Amniotic stem cell (primary cell): ENCODE results near the gene SAT2.
A peak's percentile ranks its signal among the peaks of the same experiment; 100 is the strongest.
"Not testable (repeated sequence)": the region's sequence is repeated elsewhere in the genome, so short reads cannot be mapped to it uniquely, and the experiment has no call there.

Experiments
- DNase-seq: peaks from one replicate; lab custom pipeline; 2025; lab: John Stamatoyannopoulos, UW

Gene SAT2

GRCh38 chr17:7633093-7633492 lies 5.5 kb upstream of the SAT2 start:
- DNase-seq = no peak

GRCh38 chr17:7632492-7632894 lies 4.9 kb upstream of the SAT2 start:
- DNase-seq = no peak

DNA sequence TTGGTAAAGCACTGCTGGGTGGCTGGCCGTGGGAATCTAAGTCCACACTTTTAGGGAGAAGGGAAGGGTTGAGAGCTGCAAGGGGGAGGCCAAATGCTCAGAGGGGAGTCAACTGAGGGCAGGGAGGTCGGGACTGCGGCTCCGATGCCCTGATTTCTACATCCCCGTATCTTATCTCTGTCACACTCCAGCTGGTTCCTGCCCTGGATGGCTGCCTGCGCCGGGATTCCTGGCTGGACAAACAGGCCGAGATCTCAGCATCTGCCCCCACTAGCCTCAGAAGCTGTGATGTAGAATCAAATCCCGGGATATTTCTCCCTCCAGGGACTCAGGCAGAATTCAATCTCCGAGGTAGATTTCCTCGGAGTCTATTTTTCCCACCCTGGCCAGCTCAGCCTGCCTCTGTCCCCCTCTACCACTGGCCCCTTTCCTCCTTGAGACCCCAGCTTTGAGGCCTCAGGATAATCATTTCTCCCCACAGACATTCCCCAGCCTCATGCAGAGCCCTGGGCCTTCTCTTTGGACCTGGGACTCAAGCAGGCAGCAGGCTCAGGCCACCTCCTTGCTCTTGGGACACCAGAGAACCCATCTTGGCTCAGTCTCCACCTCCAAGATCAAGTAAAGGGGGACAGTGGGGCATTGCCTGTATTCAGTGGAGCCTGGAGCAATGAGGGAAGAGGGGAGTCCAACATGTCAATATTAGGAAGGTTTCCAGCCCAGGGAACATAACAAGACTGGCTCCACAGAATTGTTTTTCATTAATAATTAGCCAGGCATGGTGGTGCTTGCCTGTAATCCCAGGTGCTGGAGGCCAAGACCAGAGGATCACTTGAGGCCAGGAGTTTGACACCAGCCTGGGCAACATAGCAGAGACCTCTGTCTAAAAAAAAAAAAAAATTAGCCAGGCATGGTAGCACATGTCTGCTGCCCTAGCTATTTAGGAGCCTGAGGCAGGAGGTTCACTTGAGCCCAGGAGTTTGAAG lies 4.1 kb upstream of the SAT2 start:
- DNase-seq = no peak

DNA sequence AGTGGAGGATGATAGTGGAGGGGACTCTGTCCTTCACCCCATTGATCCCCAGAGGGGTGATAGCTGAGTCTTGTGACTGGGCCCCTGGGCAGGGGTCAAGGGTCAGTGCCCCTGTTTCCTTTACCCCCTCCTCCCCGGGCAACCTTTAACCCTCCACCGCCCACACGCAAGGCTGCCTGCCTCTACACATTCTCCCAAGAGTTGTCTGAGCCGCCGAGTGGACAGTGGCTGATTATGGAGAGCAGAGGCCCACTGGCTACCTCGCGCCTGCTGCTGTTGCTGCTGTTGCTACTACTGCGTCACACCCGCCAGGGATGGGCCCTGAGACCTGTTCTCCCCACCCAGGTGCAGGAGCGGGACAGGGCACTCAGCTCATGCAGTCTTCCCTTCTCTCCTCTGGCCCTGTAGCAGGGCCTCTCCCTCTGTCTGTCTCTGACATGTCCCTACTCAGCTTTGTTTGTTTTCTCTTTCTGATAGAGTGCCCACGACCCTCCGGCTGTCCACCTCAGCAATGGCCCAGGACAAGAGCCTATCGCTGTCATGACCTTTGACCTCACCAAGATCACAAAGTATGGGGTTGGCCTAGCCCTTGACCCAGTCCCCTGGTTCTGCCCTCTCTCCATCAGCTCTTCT lies 2.4 kb upstream of the SAT2 start, which contains the start of gene SHBG:
SHBG (plus strand) TSS at position 197 of the 633 bp plus-strand sequence; CDS start at position 235, 38 bp downstream.
- no peak for DNase-seq

- no peak for DNase-seq
Observed at GRCh38 chr17:7626956-7627249, 718 bp downstream of the SAT2 start.

DNA sequence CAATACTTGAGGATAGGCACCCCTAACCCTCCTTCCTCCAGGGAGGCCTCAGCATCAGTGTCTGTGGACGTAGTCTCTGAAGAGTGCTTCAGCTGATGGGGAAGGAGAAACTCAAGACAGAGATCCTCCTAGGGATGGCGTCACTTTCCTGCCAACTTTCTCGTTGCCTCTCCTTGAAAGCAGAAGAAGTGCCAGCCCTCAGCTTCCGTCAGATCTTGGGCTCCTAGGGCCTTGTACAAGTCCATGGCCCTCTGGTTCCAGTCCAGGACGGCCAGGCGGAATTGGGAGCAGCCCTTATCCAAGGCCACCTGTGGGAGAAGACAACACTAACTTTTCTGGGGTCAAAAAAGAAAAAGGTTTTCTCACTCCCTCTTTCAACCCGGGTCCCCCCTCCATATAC lies 1.3 kb downstream of the SAT2 start:
- DNase-seq = no peak

- DNase-seq = not testable (repeated sequence)
Observed at GRCh38 chr17:7625749-7626148, 1.9 kb downstream of the SAT2 start.

DNA sequence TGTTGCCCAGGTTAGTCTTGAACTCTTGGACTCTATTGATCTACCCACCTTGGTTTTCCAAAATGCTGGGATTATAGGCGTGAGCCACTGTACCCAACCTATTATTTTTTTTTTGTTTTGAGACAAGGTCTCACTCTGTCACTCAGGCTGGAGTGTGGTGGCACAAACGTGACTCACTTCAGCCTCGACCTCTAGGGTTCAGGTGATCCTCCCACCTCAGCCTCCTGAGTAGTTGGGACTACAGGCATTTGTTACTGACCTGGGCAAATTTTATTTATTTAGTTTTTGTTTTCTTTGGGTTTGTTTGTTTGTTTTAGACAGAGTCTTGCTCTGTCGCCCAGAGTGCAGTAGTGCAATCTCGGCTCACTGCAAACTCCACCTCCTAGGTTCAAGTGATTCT lies 4.0 kb downstream of the SAT2 start:
- DNase-seq = no peak

GRCh38 chr17:7620835-7621234 lies 6.8 kb downstream of the SAT2 start:
- DNase-seq = no peak

- no peak for DNase-seq
Observed at GRCh38 chr17:7618608-7619007, 9.0 kb downstream of the SAT2 start.

DNA sequence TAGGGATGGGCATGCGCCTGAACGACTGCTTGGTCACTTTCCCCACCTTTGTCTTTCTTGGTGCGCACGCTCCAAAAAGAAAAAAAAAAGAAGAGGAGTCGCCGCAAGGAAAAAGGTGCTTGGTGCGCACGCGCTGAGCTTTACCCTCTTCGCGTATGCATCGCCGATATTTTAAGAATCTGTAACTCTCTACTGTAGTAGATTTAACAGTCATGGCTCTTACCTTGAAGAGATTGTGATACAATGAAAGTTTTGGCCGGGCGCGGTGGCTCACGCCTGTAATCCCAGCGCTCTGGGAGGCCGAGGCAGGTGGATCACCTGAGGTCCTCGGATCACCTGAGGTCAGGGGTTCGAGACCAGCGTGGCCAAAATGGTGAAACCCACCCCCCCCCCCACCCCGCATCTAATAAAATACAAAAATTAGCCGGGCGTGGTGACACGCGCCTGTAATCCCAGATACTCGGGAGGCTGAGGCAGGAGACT lies 12.3 kb downstream of the SAT2 start:
- no peak for DNase-seq

- DNase-seq = peak; percentile 98
Observed at GRCh38 chr17:7614425-7615264, 13.0 kb downstream of the SAT2 start, which contains the start of gene FXR2. FXR2 (minus strand) TSS chr17:7614897; CDS start chr17:7614532, 365 bp downstream.

GRCh38 chr17:7613769-7614424 lies 13.7 kb downstream of the SAT2 start:
- DNase-seq = no peak

- no peak for DNase-seq
Observed at GRCh38 chr17:7612294-7612640, 15.4 kb downstream of the SAT2 start.

DNA sequence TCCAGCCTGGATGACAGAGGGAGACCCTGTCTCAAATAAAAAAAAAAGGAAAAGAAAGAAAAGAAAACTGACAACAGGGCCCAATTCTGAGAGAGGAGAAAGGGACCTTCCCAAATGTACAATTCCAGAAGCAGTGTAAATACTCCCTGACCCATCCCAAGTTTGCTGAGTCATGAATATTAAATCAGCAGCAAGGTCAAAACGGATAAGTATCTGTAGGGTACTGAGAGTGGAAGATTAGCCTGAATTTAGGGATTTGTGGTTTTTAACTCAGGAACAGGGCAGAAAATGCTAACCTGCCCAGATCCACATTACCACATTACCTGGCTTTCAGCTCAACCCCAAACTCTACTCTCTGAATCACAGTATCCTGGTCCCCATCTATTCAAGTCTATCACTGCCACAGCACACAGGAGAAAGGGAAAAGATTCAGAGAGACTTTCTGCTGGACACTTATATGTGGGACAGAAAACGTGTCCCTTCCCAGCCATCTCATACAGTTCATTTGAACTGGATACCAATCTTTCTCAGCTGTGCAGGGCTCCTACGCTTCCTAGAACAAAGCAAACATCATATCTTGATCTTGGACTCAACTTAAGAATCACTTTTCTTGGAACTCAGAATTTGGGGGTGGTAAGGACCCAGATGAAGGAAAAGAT lies 15.9 kb downstream of the SAT2 start:
- no peak for DNase-seq

GRCh38 chr17:7610641-7611040 lies 17.0 kb downstream of the SAT2 start:
- DNase-seq = no peak

DNA sequence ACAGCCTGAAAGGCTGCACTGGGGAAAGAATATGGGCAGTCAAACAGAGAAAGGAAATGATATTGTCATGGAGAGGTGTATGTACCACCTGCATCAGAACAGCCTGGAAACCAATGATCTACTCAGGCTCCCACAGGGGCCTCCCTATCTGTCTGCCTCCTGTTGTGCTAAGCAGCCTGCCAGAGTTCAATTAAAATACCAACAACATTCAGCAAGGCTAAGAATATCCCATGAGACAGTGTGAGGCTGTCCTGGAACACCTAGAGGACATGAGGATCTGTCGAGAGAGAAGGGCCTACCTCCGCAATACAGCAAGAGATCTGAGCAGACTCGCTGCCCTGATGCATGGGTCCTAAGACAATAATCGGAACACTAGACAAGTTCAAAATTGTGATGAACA lies 21.3 kb downstream of the SAT2 start:
- DNase-seq = no peak

DNA sequence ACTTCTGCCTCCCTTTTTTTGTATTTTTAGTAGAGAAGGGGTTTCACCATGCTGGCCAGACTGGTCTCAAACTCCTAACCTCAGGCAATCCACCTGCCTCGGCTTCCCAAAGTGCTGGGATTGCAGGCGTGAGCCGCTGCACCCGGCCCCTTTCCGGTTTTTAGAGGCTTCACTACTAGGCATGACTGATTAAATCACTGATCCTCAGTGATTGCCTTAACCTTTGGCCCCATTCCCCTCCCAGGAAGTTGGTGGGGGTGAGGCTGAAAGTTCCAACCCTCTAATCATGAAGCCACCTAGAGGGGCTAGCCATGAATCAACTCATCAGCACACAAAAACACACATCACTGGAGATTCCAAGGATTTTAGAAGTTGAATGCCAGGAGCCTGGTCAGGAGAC lies 30.1 kb downstream of the SAT2 start:
- not testable (repeated sequence) for DNase-seq

- no peak for DNase-seq
Observed at GRCh38 chr17:7593296-7593695, 34.3 kb downstream of the SAT2 start.

- DNase-seq = no peak
Observed at GRCh38 chr17:7592422-7593021, 35.1 kb downstream of the SAT2 start.

- no peak for DNase-seq
Observed at GRCh38 chr17:7591596-7591995, 36.0 kb downstream of the SAT2 start.
